Endodermal cell (in vitro differentiated cells): ENCODE measurements around the gene LIPE. TPM values are rescaled to one million over a fixed set of nuclear protein-coding genes. Genes with fewer than 3 reads are reported as not detected.

Experiments used
- DNase-seq: peaks from one replicate; pipeline ENCODE4 v3.0.0-alpha.2; 2017
- H3K27ac ChIP-seq: 2 replicates; pipeline ENCODE4 v1.5.1; 2013; ENCODE audit warnings: mild to moderate bottlenecking, low read depth, low read length, moderate library complexity
- H3K27me3 ChIP-seq: 2 replicates; pipeline ENCODE4 v1.6.1; 2013; ENCODE audit warnings: mild to moderate bottlenecking, low read length, moderate library complexity; ENCODE audit not compliant: insufficient read depth, control insufficient read depth, poor library complexity, severe bottlenecking
- H3K36me3 ChIP-seq: 2 replicates; pipeline ENCODE4 v1.7.0; 2013; ENCODE audit warnings: mild to moderate bottlenecking, low read length, moderate library complexity; ENCODE audit not compliant: control insufficient read depth, insufficient read depth
- H3K4me1 ChIP-seq: one replicate; pipeline ENCODE4 v1.7.0; 2013; ENCODE audit warnings: low read length; ENCODE audit not compliant: control insufficient read depth, insufficient read depth
- H3K4me3 ChIP-seq: 2 replicates; pipeline ENCODE4 v1.5.1; 2013; ENCODE audit warnings: mild to moderate bottlenecking, low read length, moderate library complexity
- H3K9ac ChIP-seq: 2 replicates; pipeline ENCODE4 v1.6.1; 2013; ENCODE audit warnings: mild to moderate bottlenecking, low read length, moderate library complexity; ENCODE audit not compliant: poor library complexity, severe bottlenecking; ENCODE audit errors: extremely low read depth
- H3K9me3 ChIP-seq: 2 replicates; pipeline ENCODE4 v1.6.1; 2013; ENCODE audit warnings: mild to moderate bottlenecking, low read length, moderate library complexity; ENCODE audit not compliant: control insufficient read depth
- H3K27ac Mint-ChIP-seq: 2 replicates; pipeline ENCODE4 v1.8.0; 2020; ENCODE audit warnings: mixed read lengths
- H3K27me3 Mint-ChIP-seq: 2 replicates; pipeline ENCODE4 v1.8.0; 2021; ENCODE audit warnings: mild to moderate bottlenecking, mixed read lengths; ENCODE audit not compliant: insufficient read depth
- H3K36me3 Mint-ChIP-seq: 2 replicates; pipeline ENCODE4 v1.8.0; 2020; ENCODE audit warnings: low read depth, mixed read lengths
- H3K4me1 Mint-ChIP-seq: 2 replicates; pipeline ENCODE4 v1.8.0; 2020; ENCODE audit warnings: mixed read lengths
- H3K4me3 Mint-ChIP-seq: 2 replicates; pipeline ENCODE4 v1.8.0; 2020; ENCODE audit warnings: mild to moderate bottlenecking, moderate library complexity, mixed read lengths
- H3K9me3 Mint-ChIP-seq: 2 replicates; pipeline ENCODE4 v1.8.0; 2020; ENCODE audit warnings: mild to moderate bottlenecking, mixed read lengths
- CTCF ChIP-seq: fragments of 200-600 bp; sonication (generic); conservative IDR thresholded peaks from 2 replicates; pipeline ENCODE4 v1.5.0; 2021; ENCODE audit warnings: antibody characterized with exemption, mild to moderate bottlenecking
- WGBS, 2 experiments: methylation state at CpG; one replicate each; pipeline versions ENCODE4 v1.1.5 to v1.1.7; 2013; ENCODE audit warnings: missing lambda C conversion rate in 2 of 2, mixed read lengths in 1 of 2; ENCODE audit not compliant: insufficient coverage in 1 of 2, insufficient read length in 1 of 2; 5-methylcytosine and 5-hydroxymethylcytosine counted together
- total RNA-seq, 2 donors: library from RNA; stranded (reverse); fragmentation: NEBNext Ultra II Directional in 1 of 2; extraction: Animal tissue kit (Norgen Biotek cat#: 25700) in 1 of 2; gene quantifications; 2 replicates in 1 of 2; 3 replicates in 1 of 2; pipeline ENCODE4 v1.2.1, GENCODE V29; 2021

Gene LIPE
- total RNA-seq, 2 donors from 2014 or later = 5.9 to 8.1 TPM

DNA sequence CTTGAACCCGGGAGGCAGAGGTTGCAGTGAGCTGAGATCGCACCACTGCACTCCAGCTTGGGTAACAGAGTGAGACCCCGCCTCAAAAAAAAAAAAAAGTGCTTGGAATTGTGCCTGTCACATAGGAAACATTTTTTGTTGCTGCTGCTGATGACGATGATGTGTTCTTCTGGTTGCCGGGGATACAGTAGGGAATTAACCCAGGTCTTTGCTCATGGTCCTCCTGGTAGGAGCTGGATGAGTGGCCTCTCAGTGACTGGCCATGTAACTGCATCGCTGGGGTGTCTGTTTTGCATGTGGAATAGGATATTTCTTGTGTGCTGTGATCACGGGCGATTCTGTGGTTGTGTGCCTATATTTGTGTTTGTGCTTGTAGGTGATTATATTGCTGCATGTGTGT lies 32.4 kb downstream of the LIPE start:
- no peaks in the 10 kb centered on the region for H3K9me3 Mint-ChIP-seq

GRCh38 chr19:42392165-42392564 lies 35.0 kb downstream of the LIPE start:
- peaks cover 8% of the 10 kb centered on the region for H3K4me1 Mint-ChIP-seq
- 89 to 90% methylated on average over 2 to 4 of the region's 4 CpGs for WGBS, 2 experiments
- no peak overlapping the region for H3K4me3 Mint-ChIP-seq
- no peaks in the 10 kb centered on the region for H3K9me3 ChIP-seq
- peaks cover 24% of the 10 kb centered on the region for H3K27me3 ChIP-seq
- H3K9ac ChIP-seq = no peak overlapping the region
- H3K9me3 Mint-ChIP-seq = no peaks in the 10 kb centered on the region
- no peaks in the 10 kb centered on the region for H3K36me3 ChIP-seq
- TF ChIP-seq CTCF = no peak
- no peaks in the 10 kb centered on the region for H3K4me1 ChIP-seq
- H3K4me3 ChIP-seq = no peak overlapping the region
- H3K36me3 Mint-ChIP-seq = no peaks in the 10 kb centered on the region
- peaks cover 54% of the 10 kb centered on the region for H3K27me3 Mint-ChIP-seq
- no peak for DNase-seq
- no peak overlapping the region for H3K27ac Mint-ChIP-seq
- H3K27ac ChIP-seq = no peak overlapping the region

More for the DNA sequence above, 32.4 kb downstream of the LIPE start:
- peaks cover 17% of the 10 kb centered on the region for H3K4me1 Mint-ChIP-seq
- Histone ChIP-seq H3K4me3 (no peak overlapping the region), H3K27me3 (peaks cover 20% of the 10 kb centered on the region), H3K9ac (no peak overlapping the region), H3K4me1 (no peaks in the 10 kb centered on the region), H3K36me3 (no peaks in the 10 kb centered on the region), H3K9me3 (no peaks in the 10 kb centered on the region), H3K27ac (no peak overlapping the region)
- peaks cover 45% of the 10 kb centered on the region for H3K27me3 Mint-ChIP-seq
- H3K27ac Mint-ChIP-seq = no peak overlapping the region
- DNase-seq = no peak
- TF ChIP-seq CTCF = no peak
- peaks cover 4% of the 10 kb centered on the region for H3K36me3 Mint-ChIP-seq
- no peak overlapping the region for H3K4me3 Mint-ChIP-seq
- 90 to 95% methylated on average over 5 to 8 of the region's 8 CpGs for WGBS, 2 experiments

DNA sequence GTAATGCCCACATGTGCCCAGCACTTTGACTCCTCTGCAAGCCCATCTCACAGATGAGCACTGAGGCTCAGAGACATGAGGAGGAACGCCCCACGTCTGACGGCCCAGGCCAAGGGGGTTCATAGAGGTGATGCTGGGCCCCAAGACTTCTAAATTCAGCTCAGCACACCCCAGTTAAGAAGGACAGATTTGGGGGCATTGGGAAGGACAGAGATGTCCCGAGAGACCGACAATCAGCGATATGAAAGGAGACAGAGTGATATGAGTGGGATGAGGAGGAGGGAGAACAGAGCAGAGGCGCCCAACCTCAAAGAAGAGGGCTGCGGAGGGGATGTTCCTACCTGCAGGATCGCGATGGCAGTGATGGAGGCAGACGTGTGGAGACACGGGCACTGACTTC lies 37.3 kb downstream of the LIPE start, which contains the start of gene CNFN:
TSS of gene CNFN (minus strand) at position 399 of the 400 bp plus-strand sequence. CDS start 1,260 bp downstream, outside the sequence.
- no peak within 1 kb of the TSS for H3K9ac ChIP-seq
- no peak within 1 kb of the TSS for H3K4me3 Mint-ChIP-seq
- no peaks in the 10 kb centered on the region for H3K36me3 ChIP-seq
- no peaks in the 10 kb centered on the region for H3K9me3 Mint-ChIP-seq
- no peak for DNase-seq
- peaks cover 24% of the 10 kb centered on the region for H3K27me3 ChIP-seq
- no peak for TF ChIP-seq CTCF
- no peaks in the 10 kb centered on the region for H3K36me3 Mint-ChIP-seq
- peaks cover 53% of the 10 kb centered on the region for H3K27me3 Mint-ChIP-seq
- H3K4me1 ChIP-seq = peaks cover 4% of the 10 kb centered on the region
- H3K4me3 ChIP-seq = no peak within 1 kb of the TSS
- peaks cover 4% of the 10 kb centered on the region for H3K4me1 Mint-ChIP-seq
- H3K27ac ChIP-seq = no peak within 1 kb of the TSS
- no peak within 1 kb of the TSS for H3K27ac Mint-ChIP-seq
- no peaks in the 10 kb centered on the region for H3K9me3 ChIP-seq
- 78% methylated on average over 7 to 12 of the region's 12 CpGs for WGBS, 2 experiments
